ENCODE data around the gene VIPR1. TPM values are rescaled to one million over a fixed set of nuclear protein-coding genes. Genes with fewer than 3 reads are reported as not detected.

Gene VIPR1
- total RNA-seq, 2 donors from 2014 or later, result 74.2 to 98.0 TPM

DNA sequence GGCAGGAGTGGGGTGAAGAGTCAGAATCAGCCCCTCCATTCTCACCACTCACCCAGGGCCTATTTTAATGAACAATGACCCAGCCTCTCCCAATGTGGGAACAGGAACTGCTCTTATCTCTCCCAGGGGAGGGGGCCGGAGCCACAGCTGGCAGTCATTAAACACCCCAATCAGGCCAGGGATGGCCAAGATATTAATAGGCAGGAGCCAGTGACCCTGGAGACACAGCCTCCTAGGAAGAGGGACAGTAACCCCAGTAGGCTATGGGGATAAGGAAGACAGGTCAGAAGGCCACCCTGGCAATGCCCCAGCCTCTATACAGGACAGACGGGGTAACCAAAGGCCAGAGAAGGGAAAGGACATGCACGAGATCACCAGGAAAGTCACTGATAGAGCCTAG, 38.6 kb downstream of the VIPR1 start:
- Histone ChIP-seq H3K36me3 (no peaks in the 10 kb centered on the region), H3K4me3 (no peak overlapping the region), H3K27me3 (no peaks in the 10 kb centered on the region), H3K9ac (ENCODE audit: low read depth in 2 of 2, low read length in 2 of 2) (no peak overlapping the region), H3K9me3 (no peaks in the 10 kb centered on the region), H3K27ac (no peak overlapping the region), H3K4me1 (peaks cover 7% of the 10 kb centered on the region)
- DNase-seq, result no peak
- intact Hi-C loops (cut with DNase I), result loop anchor here (2.0 to 5.0 kb wide), 2 partner anchors 42 to 94 kb away; no protein-coding TSS in a partner anchor
- TF ChIP-seq, protein P1, sequence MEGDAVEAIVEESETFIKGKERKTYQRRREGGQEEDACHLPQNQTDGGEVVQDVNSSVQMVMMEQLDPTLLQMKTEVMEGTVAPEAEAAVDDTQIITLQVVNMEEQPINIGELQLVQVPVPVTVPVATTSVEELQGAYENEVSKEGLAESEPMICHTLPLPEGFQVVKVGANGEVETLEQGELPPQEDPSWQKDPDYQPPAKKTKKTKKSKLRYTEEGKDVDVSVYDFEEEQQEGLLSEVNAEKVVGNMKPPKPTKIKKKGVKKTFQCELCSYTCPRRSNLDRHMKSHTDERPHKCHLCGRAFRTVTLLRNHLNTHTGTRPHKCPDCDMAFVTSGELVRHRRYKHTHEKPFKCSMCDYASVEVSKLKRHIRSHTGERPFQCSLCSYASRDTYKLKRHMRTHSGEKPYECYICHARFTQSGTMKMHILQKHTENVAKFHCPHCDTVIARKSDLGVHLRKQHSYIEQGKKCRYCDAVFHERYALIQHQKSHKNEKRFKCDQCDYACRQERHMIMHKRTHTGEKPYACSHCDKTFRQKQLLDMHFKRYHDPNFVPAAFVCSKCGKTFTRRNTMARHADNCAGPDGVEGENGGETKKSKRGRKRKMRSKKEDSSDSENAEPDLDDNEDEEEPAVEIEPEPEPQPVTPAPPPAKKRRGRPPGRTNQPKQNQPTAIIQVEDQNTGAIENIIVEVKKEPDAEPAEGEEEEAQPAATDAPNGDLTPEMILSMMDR (IDR thresholded peaks at IDR 0.05), result no peak

DNA sequence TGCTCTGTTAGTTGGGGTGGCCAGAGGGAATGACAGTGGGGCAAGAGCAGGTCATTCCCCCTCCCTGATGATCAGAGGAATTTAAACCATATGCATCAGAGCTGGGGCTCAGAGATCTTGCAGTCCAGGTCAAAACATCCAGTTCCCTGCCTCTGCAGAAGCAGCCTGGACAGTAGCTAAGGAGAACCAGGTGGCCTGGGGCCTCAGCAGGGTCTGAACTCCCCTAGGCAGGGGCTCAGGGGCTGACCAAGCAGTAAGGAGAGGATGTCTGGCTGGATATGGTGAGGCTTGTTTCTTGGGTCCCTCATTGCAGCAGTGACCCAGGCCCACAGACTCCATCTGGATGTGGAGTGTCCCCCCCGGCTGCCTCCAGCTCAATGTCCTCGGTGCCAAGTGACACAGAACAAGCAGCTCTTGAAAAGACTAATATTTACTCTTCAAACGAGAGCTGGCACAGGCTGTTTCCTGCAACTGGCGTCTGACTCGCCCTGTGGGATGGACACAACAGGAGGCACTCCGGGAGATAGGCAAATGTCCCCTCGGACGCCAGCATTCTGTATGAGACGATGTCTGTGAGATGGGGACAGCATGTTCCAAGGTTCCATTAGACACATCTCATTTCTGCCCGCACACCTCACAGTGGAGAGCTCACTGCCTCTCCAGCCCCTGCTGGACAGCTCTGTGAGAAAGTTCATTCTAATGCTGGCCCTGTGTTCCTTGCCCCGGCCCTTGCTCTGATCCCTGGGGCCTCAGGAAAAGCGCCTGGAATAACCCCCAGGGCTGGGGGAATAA, 42.2 kb downstream of the VIPR1 start:
- Histone ChIP-seq H3K27ac (no peak overlapping the region), H3K9me3 (no peaks in the 10 kb centered on the region), H3K4me1 (peaks cover 10% of the 10 kb centered on the region), H3K36me3 (no peaks in the 10 kb centered on the region), H3K27me3 (no peaks in the 10 kb centered on the region), H3K4me3 (no peak overlapping the region), H3K9ac (ENCODE audit: low read depth in 2 of 2, low read length in 2 of 2) (peak overlapping the region in 1 of 2 donors; percentile 31)
- TF ChIP-seq, protein P1 (IDR thresholded peaks at IDR 0.05), result no peak
- DNase-seq, result peak; percentile 70
- intact Hi-C loops (cut with DNase I), result loop anchor here (5.0 kb wide), 2 partner anchors 97 to 297 kb away; no protein-coding TSS in a partner anchor

DNA sequence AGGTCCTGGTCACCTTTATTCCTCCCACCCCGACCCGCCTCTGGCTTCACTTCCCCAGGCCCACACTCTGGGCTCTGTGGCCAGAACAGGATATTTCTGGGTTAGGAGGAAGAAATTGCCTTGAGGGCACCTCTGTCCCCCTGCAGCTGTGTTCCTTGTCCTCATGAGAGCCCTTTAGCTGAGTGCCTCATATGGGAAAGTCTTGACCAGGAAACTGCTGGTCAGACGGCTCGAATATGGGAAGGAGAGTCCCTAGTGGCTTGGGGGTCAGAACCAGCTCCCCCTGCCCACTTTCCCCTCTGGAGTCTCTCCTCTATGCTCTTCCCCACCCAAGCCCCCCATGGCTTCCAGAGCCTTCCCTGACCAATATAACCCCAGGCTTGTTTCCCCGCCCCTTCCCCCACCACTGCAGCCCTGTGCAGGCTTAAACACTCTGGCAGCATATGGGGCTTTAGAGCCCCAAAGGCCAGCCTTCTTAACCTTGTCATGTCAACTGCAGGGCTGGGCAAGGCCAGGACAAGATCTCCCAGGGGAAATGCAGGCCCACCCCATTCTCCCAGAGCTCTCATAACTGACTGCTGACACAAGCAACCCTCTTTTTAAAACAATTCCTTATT, 42.9 kb downstream of the VIPR1 start:
- H3K36me3 ChIP-seq, result no peaks in the 10 kb centered on the region
- H3K27ac ChIP-seq, result no peak overlapping the region
- no peaks in the 10 kb centered on the region for H3K27me3 ChIP-seq
- no peak overlapping the region for H3K4me3 ChIP-seq
- H3K9me3 ChIP-seq, result no peaks in the 10 kb centered on the region
- H3K4me1 ChIP-seq, result peaks cover 10% of the 10 kb centered on the region
- peak overlapping the region in 1 of 2 donors; percentile 31 for H3K9ac ChIP-seq (ENCODE audit: low read depth in 2 of 2, low read length in 2 of 2)
- intact Hi-C loops (cut with DNase I), result loop anchor here (5.0 kb wide), 1 partner anchor 298 kb away; no protein-coding TSS in a partner anchor
- no peak for DNase-seq
- TF ChIP-seq, protein P1 (IDR thresholded peaks at IDR 0.05), result no peak

DNA sequence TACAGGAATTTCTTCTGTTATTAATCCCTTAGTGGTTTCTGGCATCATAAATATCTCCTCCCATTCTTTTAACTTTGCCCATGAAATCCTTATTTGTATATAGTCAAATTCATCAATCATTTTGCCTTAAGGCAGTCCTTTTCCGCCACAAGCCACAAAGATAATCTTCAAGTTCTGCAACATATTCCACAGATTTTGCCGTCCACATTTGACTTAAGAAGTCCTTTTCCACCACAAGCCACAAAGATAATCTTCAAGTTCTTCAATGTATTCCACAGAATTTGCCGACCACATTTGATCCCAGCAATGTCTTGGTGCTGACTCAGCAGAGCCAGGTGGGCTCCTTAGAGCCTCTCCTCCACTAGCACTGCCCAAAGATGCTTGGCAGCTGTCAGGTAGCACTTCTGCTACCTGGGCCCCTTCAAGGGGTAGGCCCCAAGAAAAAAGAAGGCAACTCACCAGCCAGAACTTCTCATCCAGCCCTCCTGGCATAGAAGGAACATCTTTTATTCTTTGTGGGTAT, 44.3 kb downstream of the VIPR1 start:
- no peak overlapping the region for H3K27ac ChIP-seq
- H3K4me1 ChIP-seq, result peaks cover 10% of the 10 kb centered on the region
- no peaks in the 10 kb centered on the region for H3K36me3 ChIP-seq
- TF ChIP-seq, protein P1 (IDR thresholded peaks at IDR 0.05), result no peak
- intact Hi-C loops (cut with DNase I), result loop anchor here (5.0 kb wide), 1 partner anchor 299 kb away; no protein-coding TSS in a partner anchor
- no peak overlapping the region for H3K4me3 ChIP-seq
- no peaks in the 10 kb centered on the region for H3K27me3 ChIP-seq
- H3K9me3 ChIP-seq, result no peaks in the 10 kb centered on the region
- DNase-seq, result no peak
- H3K9ac ChIP-seq (ENCODE audit: low read depth in 2 of 2, low read length in 2 of 2), result no peak overlapping the region

DNA sequence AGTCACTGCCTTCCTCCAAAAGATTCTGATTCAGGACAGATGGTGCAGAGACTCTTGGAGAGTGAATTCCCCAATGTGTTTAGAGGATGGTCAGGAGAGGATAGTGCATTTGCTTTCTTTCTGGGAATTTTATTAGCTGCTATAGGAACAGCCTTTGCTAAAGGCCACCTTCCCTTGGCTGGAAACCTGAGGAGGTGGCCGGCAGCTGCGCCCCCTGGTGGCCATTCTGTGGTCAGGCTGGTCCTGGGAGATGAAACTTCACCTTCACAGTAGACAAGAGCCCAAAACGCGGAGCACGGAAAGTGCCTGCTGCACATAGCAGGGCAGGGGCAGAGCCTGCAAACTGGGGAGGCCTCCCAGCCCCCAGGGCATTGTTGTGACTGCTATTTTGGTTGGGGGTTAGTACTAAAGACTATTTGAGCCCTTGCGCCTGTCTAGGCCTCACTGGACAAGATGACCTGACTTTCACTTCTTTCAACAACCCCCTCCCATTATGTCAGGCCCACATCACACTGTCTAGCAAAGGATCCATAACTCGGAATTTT, 45.0 kb downstream of the VIPR1 start:
- Histone ChIP-seq H3K27me3 (no peaks in the 10 kb centered on the region), H3K27ac (no peak overlapping the region), H3K36me3 (no peaks in the 10 kb centered on the region), H3K9me3 (no peaks in the 10 kb centered on the region), H3K4me3 (no peak overlapping the region), H3K9ac (ENCODE audit: low read depth in 2 of 2, low read length in 2 of 2) (no peak overlapping the region), H3K4me1 (peaks cover 10% of the 10 kb centered on the region)
- peak; percentile 72 for DNase-seq
- intact Hi-C loops (cut with DNase I), result loop anchor here (5.0 kb wide), 1 partner anchor 300 kb away; no protein-coding TSS in a partner anchor
- TF ChIP-seq, protein P1 (IDR thresholded peaks at IDR 0.05), result peak; percentile 98

All from colonic mucosa (tissue), 4 donors.